Brain pericyte (primary cell): ENCODE results near the gene FAM13B.
A peak's percentile ranks its signal among the peaks of the same experiment; 100 is the strongest.
"Not testable (repeated sequence)": the region's sequence is repeated elsewhere in the genome, so short reads cannot be mapped to it uniquely, and the experiment has no call there.

ENCODE experiments used
- DNase-seq: peaks from one replicate; pipeline ENCODE4 v3.0.0-alpha.2; 2012; ENCODE audit warnings: low read depth, low spot score

Gene FAM13B

GRCh38 chr5:138035605-138036537, 3.0 kb upstream of the FAM13B start:
- DNase-seq, result peak; percentile 41

DNA sequence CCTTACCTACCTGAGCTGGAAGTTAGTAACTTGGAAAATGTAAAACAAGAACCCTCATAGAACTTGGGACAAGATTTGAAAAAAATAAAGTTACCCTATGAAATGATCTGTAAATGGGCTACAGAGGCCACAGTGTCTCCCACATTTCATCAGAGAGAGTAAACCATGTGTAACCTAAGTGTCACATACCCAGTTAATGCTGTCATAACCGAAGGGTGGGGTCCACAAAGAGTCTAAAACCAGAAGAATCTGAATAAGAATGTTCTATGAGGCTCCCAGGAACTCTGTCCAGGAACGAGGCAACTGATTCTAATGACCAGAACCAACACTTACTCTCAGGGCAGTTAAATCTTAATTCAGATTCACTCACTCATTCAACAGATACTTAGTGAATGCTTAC, 1.0 kb upstream of the FAM13B start:
- DNase-seq, result no peak

DNA sequence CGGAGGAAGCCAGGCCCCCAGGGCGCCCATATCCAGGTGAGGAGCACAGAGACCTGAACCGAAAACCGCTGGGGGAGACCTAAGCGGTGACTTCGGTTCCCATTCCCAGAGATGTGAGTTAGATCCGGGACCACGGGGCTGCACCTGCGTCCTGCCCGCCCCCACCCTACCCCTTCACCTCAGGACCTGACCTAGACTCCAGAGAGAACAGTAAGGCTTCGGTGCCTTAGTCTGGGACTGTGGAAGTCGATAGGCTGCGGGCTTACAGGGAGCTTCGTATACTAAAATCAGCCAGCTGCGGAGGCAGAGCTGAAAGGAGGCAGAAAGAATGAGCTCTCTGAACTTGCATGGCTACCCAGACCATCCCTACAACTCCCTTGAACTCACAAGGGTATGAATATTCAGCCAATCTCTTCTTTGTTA, 518 bp upstream of the FAM13B start:
- DNase-seq, result no peak

DNA sequence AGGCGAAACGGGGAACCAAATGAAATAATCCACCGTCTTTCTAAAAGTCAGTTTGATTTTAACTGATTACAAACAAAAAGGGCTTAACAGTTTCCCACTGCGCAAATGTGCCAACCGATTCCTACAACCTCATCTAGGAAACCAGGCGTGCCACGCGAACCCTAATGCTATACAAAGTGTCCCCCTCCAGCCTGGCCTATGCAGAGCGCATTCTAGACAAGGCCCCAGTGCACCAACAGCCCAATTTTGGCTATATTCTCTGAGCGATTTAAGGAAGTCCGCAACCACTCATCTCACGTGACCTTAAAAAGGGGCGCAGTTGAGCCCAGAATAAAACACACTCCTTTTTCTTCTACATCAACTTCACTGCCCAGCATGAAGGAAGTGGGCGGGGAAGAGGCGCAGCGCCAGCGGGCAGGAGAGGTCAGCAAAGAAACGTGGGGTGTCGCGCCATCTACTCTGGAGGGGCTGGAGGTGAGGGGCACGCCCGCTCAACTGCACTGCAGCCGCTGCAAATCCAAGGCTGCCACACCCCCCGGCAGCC, 779 bp downstream of the FAM13B start:
- DNase-seq, result no peak

GRCh38 chr5:138029944-138030343, 2.9 kb downstream of the FAM13B start:
- DNase-seq, result no peak

- no peak for DNase-seq
Measured at GRCh38 chr5:138029501-138029900, 3.4 kb downstream of the FAM13B start.

DNA sequence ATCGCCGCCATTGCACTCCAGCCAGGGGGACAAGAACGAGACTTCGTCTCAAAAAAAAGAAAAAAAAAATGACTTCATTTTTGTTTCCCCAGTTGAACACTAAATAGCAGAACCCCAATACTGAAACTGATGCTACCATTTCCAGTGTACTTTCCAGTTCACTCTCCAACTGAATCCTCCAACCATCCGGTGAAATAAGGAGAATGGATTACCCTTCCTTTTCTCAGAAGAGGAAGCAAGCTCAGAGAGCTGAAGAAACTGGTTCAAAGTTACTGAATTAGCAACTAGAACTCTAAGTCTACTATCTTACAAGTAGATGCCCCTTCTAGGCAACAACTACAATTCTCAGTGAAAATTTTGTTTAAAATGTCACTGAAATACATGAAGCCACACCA, 3.9 kb downstream of the FAM13B start:
- DNase-seq, result no peak

- DNase-seq, result not testable (repeated sequence)
Measured at GRCh38 chr5:138028262-138028970, 4.5 kb downstream of the FAM13B start.

- DNase-seq, result not testable (repeated sequence)
Measured at GRCh38 chr5:138026793-138027192, 6.1 kb downstream of the FAM13B start.

- no peak for DNase-seq
Measured at GRCh38 chr5:138025285-138025684, 7.6 kb downstream of the FAM13B start.

- no peak for DNase-seq
Measured at GRCh38 chr5:138024117-138024516, 8.8 kb downstream of the FAM13B start.

DNA sequence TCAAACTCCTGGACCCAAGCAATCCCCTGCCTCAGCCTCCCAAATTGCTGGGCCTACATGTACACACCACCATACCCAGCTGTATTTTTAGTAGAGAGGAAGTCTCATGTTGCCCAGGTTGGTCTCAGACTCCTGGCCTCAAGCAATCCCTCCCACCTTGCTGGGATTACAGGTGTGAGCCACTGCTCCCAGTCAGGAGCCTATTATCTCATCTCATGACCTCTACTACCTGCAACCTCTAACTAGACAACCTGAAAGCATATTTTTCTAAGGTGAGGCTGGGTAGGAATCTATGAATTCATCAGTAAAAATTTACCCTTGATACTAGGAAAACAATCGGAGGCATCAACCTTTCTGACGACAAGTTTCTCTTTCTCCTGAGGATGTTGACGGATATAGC, 10.0 kb downstream of the FAM13B start:
- DNase-seq, result no peak

GRCh38 chr5:138021771-138022170, 11.1 kb downstream of the FAM13B start:
- no peak for DNase-seq

- no peak for DNase-seq
Measured at GRCh38 chr5:138018849-138019248, 14.0 kb downstream of the FAM13B start.

DNA sequence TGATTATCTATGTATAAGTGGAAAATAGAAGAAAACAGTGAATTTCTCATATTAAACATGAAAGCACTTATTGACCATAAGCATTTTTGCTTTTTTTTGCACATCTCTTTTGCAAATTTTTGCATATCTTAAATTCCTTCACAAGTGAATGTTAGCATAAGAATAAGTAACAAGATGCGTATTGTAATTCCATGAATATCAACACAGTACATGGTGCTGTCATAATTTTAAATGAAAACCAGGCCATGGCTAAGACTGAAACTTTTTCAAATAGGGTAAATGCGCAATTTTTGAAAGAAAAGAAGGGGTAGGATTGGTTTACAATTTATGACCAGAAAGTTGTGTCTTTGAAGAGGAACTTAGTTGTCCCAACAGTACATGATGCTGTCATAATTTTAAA, 17.0 kb downstream of the FAM13B start:
- no peak for DNase-seq

DNA sequence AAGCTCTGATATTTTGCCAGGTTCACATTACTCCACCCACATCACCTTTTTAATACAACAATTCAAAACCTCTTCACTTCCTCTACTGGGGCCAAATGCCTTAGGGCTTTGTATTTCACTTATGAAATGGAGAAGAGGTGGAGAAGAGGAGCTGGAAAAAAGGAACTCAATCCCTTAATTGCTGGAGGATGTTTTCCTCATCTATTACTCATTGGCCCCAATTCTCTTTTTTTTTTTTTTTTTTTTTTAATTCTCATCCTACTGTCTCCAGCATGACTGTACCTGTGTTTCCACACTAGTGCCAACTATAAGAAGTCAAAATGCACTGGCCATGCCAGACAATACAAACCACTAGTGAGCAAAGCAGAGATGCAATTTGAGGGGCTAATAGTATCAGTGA, 20.9 kb downstream of the FAM13B start:
- no peak for DNase-seq

DNA sequence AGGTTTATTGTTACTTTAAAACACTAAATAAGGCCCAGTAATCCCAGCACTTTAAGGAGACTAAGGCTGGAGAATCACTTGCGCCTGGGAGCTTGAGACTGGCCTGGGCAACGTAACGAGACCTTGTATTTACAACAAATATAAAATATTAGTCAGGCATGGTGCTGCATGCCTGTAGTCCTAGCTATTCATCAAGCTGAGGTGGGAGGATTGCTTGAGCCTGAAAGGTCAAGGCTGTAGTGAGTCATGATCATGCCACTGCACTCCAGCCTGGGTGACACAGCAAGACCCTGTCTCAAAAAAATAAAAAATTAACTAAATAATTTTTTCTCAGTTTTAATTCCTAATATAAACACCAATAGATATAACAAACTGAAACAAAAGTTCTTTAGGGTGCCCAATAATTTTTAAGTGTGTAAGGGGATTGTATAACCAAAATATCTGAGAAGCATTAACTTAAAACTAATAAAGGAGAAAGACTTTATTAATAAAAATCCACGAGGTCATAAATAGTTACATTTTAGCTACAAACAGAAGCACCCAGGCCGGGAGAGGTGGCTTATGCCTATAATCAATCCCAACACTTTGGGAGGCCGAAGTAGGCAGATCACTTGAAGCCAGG, 32.7 kb downstream of the FAM13B start:
- DNase-seq, result no peak

DNA sequence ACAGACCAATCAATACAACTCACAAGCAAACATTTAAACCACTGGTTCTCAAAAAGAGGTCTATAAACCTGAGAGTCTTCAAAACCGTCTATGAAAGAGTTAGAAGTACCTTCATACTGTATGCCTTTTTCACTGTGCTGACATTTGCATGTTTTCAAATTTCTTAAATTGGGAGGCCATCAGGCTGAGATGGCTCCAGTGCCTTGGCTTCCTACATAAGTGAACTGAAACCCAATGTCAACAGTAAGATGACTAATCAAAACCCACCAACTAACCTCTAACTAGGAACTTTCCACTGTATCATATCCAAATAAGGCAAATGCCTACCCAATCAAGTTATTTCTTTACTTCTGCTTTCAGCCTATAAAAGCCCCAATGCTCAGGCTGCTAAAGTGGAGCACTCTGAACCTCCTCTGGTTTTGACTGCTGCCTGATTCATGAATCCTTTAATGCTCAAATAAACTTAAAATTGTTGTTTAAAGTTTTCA, 35.1 kb downstream of the FAM13B start:
- DNase-seq, result no peak

DNA sequence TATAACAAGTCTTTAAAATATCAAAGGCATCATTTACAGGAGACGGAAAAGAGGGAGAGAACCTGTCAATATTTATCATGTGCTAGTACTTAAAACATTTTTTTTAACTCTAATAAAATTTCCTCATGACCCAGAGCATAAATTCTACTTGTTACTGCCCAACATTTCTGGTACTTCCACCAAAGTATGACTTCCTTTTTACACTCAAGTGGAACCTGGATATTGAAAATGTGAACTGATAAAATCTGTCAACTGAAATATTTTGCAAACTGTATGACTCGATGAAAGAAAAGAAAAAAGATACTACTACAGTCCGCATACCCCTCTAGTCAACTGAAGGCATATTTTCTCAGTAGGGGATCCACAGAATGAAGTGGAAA, 37.1 kb downstream of the FAM13B start:
- DNase-seq, result no peak

DNA sequence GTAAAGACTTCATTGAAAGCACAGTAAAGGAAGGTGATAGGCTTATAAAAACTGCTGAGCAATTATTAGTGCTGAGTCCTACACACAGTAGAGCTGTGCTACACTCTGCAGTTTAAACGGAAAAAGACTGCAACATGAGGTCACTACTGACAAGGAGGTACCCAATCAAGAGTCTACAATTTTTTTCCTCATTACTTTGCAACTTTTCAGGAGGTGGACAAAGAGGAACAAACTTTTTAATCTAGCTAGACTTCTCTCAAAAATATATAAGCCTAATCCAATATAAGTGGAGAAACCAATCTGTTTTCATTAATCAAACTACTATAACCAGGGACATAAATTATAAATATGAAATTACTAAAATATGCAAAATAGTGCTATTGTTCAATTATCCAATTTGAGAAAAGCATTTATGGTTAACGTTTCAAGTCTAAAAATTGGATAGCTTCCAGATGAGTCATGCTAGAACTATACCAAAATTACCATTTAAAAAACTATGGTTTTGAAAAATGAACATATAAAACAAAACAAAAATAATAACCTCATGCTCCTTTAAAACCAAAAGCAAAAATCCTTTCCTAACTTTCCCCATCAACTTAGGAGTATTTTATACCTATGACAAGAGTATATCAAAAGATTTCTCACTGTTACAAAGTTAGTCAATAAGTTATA, 37.7 kb downstream of the FAM13B start:
- DNase-seq, result no peak

- no peak for DNase-seq
Measured at GRCh38 chr5:137994556-137994955, 38.3 kb downstream of the FAM13B start.
